Measurements from ENCODE around the gene C2CD4B.

The C2CD4B gene

GRCh38 chr15:62138124-62138523 lies 27.0 kb downstream of the C2CD4B start:
- CTCF ChIA-PET = interaction anchor here (2.9 kb wide), 1 partner anchor 12 kb away, joined by 15 read pairs; no protein-coding TSS in a partner anchor
- POLR2A ChIA-PET = no interaction called here
- Histone ChIP-seq H3K27ac (ENCODE audit: extremely low read depth, low read depth, low read length) (no peak overlapping the region), H3K4me1 (ENCODE audit: control insufficient read depth, insufficient read depth, low read length) (peaks cover 19% of the 10 kb centered on the region), H3K9me3 (ENCODE audit: control insufficient read depth, insufficient read depth, low read depth, low read length) (no peaks in the 10 kb centered on the region), H3K4me3 (ENCODE audit: low read depth, low read length) (no peak overlapping the region), H3K36me3 (ENCODE audit: control insufficient read depth in 2 of 2, insufficient read depth in 1 of 2, low read length in 2 of 2) (no peaks in the 10 kb centered on the region)
- peak; percentile 72 for TF ChIP-seq ZNF600 (tag by site-specific recombination; IDR thresholded peaks at IDR 0.05)
- TF ChIP-seq ZNF175 (tag by site-specific recombination; IDR thresholded peaks at IDR 0.05) = no peak
- 0 out of 2 replicates have a peak, but pooled peaks have one; percentile 12 for TF ChIP-seq ZNF366 (tag by site-specific recombination; conservative IDR thresholded peaks at IDR 0.05)

DNA sequence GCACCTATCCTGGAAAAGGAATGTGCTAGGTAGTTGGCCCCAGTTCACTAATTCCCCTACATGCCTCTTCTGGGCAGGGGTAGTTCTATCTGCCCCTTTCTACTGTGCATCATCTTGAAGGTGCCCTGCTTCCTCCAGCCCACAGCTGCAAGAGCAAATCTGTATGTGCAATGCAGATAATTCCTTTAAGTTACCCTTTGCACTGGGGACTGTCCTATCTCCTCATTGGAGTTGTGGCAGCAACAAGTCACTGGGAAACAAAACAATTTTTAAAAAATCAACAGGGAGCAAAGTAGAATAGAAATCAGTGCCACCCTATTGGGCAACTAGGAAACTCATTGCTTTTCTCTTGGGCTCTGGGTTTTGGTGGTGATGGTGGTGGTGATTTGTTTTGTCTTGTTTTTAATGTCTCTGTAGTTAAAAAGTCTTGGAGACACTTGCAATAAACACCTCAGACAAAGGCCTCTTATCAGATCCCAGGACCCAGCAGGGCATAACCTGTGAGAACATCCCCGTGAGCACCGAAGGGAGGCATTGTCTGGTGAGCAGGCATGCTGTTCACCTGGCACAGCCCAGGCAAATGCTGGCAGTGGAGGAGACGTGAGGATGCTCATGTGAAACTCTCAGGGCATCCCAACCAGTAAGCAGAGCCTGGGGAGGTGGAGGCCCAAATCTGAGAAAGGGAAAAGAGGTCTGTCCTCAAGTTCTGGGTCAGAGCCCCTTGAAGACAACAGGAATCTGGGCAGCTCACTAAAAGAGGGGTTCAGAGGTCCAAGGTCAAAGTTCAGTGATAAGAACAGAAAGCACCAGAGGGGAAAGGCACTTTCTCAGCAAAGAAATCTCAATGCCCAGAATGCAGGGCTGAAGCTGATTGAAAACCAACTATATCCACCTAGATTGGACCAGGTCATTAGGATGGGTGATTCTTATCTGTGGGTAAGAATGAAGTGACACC lies 27.9 kb downstream of the C2CD4B start:
- POLR2A ChIA-PET = no interaction called here
- Histone ChIP-seq H3K27ac (ENCODE audit: extremely low read depth, low read depth, low read length) (peak overlapping the region; percentile 24; the same call in 1 of the 2 replicates), H3K4me1 (ENCODE audit: control insufficient read depth, insufficient read depth, low read length) (peaks cover 16% of the 10 kb centered on the region), H3K9me3 (ENCODE audit: control insufficient read depth, insufficient read depth, low read depth, low read length) (no peaks in the 10 kb centered on the region), H3K4me3 (ENCODE audit: low read depth, low read length) (no peak overlapping the region), H3K36me3 (ENCODE audit: control insufficient read depth in 2 of 2, insufficient read depth in 1 of 2, low read length in 2 of 2) (no peaks in the 10 kb centered on the region)
- CTCF ChIA-PET = interaction anchor here (2.9 kb wide), 1 partner anchor 11 kb away, joined by 15 read pairs; no protein-coding TSS in a partner anchor
- TF ChIP-seq ZNF404 (tag by site-specific recombination; IDR thresholded peaks at IDR 0.05) (no peak), SCRT2 (tag by site-specific recombination; IDR thresholded peaks at IDR 0.05) (peak; percentile 25; the same call in 1 of the 2 replicates)

DNA sequence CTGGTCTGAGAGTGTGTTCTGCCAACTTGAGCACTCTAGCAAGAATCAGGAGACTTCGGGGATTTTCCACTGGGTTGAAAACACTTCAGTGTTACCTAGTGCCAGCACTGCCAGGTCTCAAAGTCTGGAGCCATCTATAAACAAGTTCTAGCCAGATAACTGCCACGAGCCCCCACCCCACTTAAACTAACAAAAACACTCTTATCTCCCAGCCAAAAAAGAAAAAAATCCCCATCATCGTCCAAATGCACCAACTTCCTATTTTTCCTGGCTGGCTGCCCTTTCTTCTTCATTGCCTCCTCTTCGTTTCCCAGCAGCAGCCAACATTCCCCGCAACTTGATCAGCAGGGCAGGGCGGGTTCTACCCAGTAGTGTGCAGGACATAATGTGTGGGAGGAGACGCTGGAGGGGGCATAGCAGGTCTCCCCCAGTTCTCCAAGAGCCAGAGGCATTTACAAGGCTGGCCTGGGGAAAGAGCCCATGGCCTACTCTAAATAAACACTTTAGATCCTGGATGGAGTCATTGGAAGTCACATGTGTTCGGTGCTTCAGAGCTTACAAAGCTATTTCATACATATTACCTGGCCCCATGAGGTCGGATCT lies 29.5 kb downstream of the C2CD4B start:
- POLR2A ChIA-PET = no interaction called here
- Histone ChIP-seq H3K4me1 (ENCODE audit: control insufficient read depth, insufficient read depth, low read length) (peaks cover 16% of the 10 kb centered on the region), H3K4me3 (ENCODE audit: low read depth, low read length) (no peak overlapping the region), H3K36me3 (ENCODE audit: control insufficient read depth in 2 of 2, insufficient read depth in 1 of 2, low read length in 2 of 2) (no peaks in the 10 kb centered on the region), H3K9me3 (ENCODE audit: control insufficient read depth, insufficient read depth, low read depth, low read length) (no peaks in the 10 kb centered on the region), H3K27ac (ENCODE audit: extremely low read depth, low read depth, low read length) (peak overlapping the region; percentile 44; the same call in 1 of the 2 replicates)
- CTCF ChIA-PET = no interaction called here
- no peak for TF ChIP-seq KLF9 (tag by site-specific recombination; IDR thresholded peaks at IDR 0.05; ENCODE audit: low read depth)
- no peak for TF ChIP-seq ZNF132 (tag by site-specific recombination; IDR thresholded peaks at IDR 0.05; ENCODE audit: borderline replicate concordance)
- TF ChIP-seq ZXDB (tag by site-specific recombination; IDR thresholded peaks at IDR 0.05) = peak; percentile 91
- TF ChIP-seq, protein P1, sequence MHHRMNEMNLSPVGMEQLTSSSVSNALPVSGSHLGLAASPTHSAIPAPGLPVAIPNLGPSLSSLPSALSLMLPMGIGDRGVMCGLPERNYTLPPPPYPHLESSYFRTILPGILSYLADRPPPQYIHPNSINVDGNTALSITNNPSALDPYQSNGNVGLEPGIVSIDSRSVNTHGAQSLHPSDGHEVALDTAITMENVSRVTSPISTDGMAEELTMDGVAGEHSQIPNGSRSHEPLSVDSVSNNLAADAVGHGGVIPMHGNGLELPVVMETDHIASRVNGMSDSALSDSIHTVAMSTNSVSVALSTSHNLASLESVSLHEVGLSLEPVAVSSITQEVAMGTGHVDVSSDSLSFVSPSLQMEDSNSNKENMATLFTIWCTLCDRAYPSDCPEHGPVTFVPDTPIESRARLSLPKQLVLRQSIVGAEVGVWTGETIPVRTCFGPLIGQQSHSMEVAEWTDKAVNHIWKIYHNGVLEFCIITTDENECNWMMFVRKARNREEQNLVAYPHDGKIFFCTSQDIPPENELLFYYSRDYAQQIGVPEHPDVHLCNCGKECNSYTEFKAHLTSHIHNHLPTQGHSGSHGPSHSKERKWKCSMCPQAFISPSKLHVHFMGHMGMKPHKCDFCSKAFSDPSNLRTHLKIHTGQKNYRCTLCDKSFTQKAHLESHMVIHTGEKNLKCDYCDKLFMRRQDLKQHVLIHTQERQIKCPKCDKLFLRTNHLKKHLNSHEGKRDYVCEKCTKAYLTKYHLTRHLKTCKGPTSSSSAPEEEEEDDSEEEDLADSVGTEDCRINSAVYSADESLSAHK (tag by site-specific recombination; IDR thresholded peaks at IDR 0.05) = 0 out of 2 replicates have a peak, but pooled peaks have one; percentile 36
- no peak for TF ChIP-seq ZNF501 (tag by site-specific recombination; IDR thresholded peaks at IDR 0.05)
- no peak for TF ChIP-seq ZNF184 (tag by site-specific recombination; IDR thresholded peaks at IDR 0.05)
- TF ChIP-seq ZNF302 (tag by site-specific recombination; IDR thresholded peaks at IDR 0.05; ENCODE audit: low read depth) = no peak
- TF ChIP-seq ZBTB21 (tag by site-specific recombination; IDR thresholded peaks at IDR 0.05) = 0 out of 2 replicates have a peak, but pooled peaks have one; percentile 27
- TF ChIP-seq, protein P2, sequence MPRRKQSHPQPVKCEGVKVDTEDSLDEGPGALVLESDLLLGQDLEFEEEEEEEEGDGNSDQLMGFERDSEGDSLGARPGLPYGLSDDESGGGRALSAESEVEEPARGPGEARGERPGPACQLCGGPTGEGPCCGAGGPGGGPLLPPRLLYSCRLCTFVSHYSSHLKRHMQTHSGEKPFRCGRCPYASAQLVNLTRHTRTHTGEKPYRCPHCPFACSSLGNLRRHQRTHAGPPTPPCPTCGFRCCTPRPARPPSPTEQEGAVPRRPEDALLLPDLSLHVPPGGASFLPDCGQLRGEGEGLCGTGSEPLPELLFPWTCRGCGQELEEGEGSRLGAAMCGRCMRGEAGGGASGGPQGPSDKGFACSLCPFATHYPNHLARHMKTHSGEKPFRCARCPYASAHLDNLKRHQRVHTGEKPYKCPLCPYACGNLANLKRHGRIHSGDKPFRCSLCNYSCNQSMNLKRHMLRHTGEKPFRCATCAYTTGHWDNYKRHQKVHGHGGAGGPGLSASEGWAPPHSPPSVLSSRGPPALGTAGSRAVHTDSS (tag by site-specific recombination; IDR thresholded peaks at IDR 0.05) = peak; percentile 89
- TF ChIP-seq ZNF768 (tag by site-specific recombination; IDR thresholded peaks at IDR 0.05) = no peak
- peak; percentile 57; the same call in 1 of the 2 replicates for TF ChIP-seq KLF7 (tag by site-specific recombination; IDR thresholded peaks at IDR 0.05; ENCODE audit: borderline replicate concordance)
- no peak for TF ChIP-seq MYNN (tag by site-specific recombination; IDR thresholded peaks at IDR 0.05; ENCODE audit: borderline replicate concordance)
- peak; percentile 94 for TF ChIP-seq ZBTB20 (tag by site-specific recombination; IDR thresholded peaks at IDR 0.05)
- no peak for TF ChIP-seq ZNF792 (tag by site-specific recombination; IDR thresholded peaks at IDR 0.05)
- TF ChIP-seq ZNF843 (tag by site-specific recombination; IDR thresholded peaks at IDR 0.05) = peak; percentile 64; the same call in 1 of the 2 replicates
- peak; percentile 43 for TF ChIP-seq PRDM6 (tag by site-specific recombination; IDR thresholded peaks at IDR 0.05)
- no peak for TF ChIP-seq ZNF785 (tag by site-specific recombination; IDR thresholded peaks at IDR 0.05)
- peak; percentile 75 for TF ChIP-seq GLIS1 (tag by site-specific recombination; IDR thresholded peaks at IDR 0.05)
- no peak for TF ChIP-seq ZNF654 (tag by site-specific recombination; IDR thresholded peaks at IDR 0.05; ENCODE audit: low read depth)
- TF ChIP-seq ZIC2 (tag by site-specific recombination; IDR thresholded peaks at IDR 0.05) = peak; percentile 71

Measured in HEK293 (cell line).